Stimulated activated naive CD8-positive, alpha-beta T cell treated with anti-CD3 and anti-CD28 coated beads, Interleukin-15, amount 100 ng/mL, for 72 hours (primary cell): ENCODE data around the gene AKT3.
"Not testable (repeated sequence)": the region's sequence is repeated elsewhere in the genome, so short reads cannot be mapped to it uniquely, and the experiment has no call there.

ENCODE experiments used
- ATAC-seq: fragments of 150-1000 bp; cut with Tn5 transposase; 2 replicates; pipeline ENCODE4 v1.10.0; 2021; ENCODE audit warnings: mild to moderate bottlenecking, moderate library complexity
- DNase-seq, 2 donors: peaks; one replicate each; pipeline ENCODE4 v3.0.0; 2021 to 2022
- H3K27ac Mint-ChIP-seq, 2 donors: one replicate each; pipeline ENCODE4 v1.8.0; 2022; ENCODE audit warnings: mild to moderate bottlenecking in 2 of 2, mixed read lengths in 2 of 2, moderate library complexity in 2 of 2
- H3K27me3 Mint-ChIP-seq: one replicate; pipeline ENCODE4 v1.8.0; 2022; ENCODE audit warnings: mixed read lengths
- H3K4me1 Mint-ChIP-seq: one replicate; pipeline ENCODE4 v1.8.0; 2022; ENCODE audit warnings: mild to moderate bottlenecking, mixed read lengths
- H3K4me3 Mint-ChIP-seq, 2 donors: one replicate each; pipeline ENCODE4 v1.8.0; 2022; ENCODE audit warnings: mild to moderate bottlenecking in 2 of 2, mixed read lengths in 2 of 2, moderate library complexity in 1 of 2
- H3K9me3 Mint-ChIP-seq, 2 donors: one replicate each; pipeline ENCODE4 v1.8.0; 2022; ENCODE audit warnings: mixed read lengths in 2 of 2

Gene AKT3

DNA sequence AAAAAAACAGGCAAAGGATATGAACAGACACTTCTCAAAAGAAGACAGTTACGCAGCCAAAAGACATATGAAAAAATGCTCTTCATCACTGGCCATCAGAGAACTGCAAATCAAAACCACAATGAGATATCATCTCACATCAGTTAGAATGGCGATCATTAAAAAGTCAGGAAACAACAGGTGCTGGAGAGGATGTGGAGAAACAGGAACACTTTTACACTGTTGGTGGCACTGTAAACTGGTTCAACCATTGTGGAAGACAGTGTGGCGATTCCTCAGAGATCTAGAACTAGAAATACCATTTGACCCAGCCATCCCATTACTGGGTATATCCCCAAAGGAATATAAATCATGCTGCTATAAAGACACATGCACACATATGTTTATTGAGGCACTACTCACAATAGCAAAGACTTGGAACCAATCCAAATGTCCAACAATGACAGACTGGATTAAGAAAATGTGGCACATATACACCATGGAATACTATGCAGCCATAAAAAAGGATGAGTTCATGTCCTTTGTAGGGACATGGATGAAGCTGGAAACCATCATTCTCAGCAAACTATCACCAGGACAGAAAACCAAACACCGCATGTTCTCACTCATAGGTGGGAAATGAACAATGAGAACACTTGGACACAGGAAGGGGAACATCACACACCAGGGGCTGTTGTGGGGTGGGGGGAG, 77.5 kb downstream of the AKT3 start:
- H3K4me1 Mint-ChIP-seq, ATAC-seq, H3K27ac Mint-ChIP-seq, H3K27me3 Mint-ChIP-seq, H3K4me3 Mint-ChIP-seq, DNase-seq: not testable (repeated sequence)
- H3K9me3 Mint-ChIP-seq = peaks cover 7 to 16% of the 10 kb centered on the region in 2 donors

DNA sequence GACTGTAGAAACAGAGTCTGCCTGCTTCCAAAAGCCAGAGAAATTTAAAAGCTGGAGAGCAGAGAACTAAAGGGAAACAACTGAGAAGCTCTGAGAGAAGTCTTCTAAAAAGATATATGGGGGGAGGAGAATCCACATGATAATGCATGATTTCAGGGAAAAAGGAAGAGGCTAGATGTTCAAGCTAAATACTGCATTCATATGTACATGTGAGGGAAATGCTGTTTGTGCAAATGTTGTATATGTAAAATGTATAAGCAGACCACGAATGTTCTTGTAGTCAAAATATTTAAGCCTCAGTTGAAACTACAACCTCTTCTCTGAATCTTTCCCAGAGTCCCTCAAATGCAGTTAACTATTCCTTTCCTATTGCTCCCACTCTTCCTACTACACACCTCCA, 79.2 kb downstream of the AKT3 start:
- ATAC-seq = no peak
- Mint-ChIP-seq H3K9me3 (peaks cover 7 to 8% of the 10 kb centered on the region in 2 donors), H3K27ac (no peak overlapping the region), H3K4me1 (peaks cover 7% of the 10 kb centered on the region), H3K4me3 (no peak overlapping the region), H3K27me3 (no peaks in the 10 kb centered on the region)
- DNase-seq = no peak

DNA sequence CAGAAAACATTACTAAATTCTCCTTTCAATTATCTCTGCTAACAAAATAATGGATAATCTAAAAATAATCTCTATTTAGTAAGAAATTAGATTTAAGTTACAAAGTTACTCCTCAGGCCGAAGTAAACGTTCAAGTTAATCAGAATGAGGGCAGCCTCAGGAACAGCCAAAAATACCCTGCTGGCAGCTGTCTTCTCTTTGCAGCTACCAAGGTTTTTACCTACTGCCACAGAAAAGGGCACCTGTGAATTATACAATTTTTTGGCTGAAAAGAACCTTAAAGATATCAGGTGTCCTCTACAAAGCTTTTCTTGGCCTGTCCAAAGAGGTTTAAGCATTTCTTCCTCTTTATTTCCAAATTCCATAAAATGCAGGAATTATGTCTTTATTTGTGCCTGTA, 84.4 kb downstream of the AKT3 start:
- no peak overlapping the region for H3K4me3 Mint-ChIP-seq
- H3K27ac Mint-ChIP-seq = no peak overlapping the region
- ATAC-seq (no peak), DNase-seq (no peak)
- H3K9me3 Mint-ChIP-seq = no peaks in the 10 kb centered on the region
- H3K4me1 Mint-ChIP-seq = peaks cover 7% of the 10 kb centered on the region
- H3K27me3 Mint-ChIP-seq = no peaks in the 10 kb centered on the region

DNA sequence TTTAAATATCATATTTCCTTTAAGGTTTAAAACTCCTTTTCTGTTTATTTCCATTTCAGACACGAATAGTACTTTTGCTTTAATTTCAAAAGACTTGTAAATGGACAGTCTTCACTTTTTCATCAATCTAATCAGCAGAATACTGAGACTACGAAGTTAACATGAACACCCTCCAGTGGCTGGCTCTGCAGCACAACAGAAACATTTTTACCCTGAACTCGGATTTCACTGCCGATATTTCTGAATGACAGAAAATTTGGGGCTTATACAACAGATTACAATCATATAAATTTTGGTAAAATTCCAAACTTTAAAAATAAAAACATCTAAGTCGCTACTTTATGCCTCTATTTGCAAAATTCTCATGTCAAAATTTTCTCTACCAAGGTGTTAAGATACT, 86.2 kb downstream of the AKT3 start:
- Mint-ChIP-seq H3K4me1 (peaks cover 7% of the 10 kb centered on the region), H3K9me3 (no peaks in the 10 kb centered on the region), H3K27me3 (no peaks in the 10 kb centered on the region), H3K27ac (no peak overlapping the region), H3K4me3 (no peak overlapping the region)
- DNase-seq (no peak), ATAC-seq (no peak)

DNA sequence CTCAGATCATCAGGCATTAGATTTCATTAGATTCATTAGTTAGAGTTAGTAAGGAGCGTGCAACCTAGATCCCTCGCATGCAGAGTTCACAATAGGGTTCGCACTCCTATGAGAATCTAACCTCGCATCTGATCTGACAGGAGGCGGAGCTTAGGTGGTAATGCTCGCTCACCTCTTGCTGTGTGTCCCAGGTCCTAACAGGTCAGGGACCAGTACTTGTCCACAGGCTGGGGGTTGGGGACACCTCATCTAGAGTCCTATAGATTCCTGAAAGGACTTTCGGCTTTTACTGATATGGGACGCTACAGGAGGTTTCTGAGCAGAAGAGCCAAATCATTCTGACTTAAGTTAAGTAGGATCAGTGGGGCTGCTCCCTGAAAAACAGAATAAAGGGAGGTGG, 91.4 kb downstream of the AKT3 start:
- DNase-seq (no peak), ATAC-seq (no peak)
- H3K9me3 Mint-ChIP-seq = no peaks in the 10 kb centered on the region
- H3K27ac Mint-ChIP-seq = no peak overlapping the region
- H3K4me1 Mint-ChIP-seq = peaks cover 25% of the 10 kb centered on the region
- H3K27me3 Mint-ChIP-seq = no peaks in the 10 kb centered on the region
- no peak overlapping the region for H3K4me3 Mint-ChIP-seq

DNA sequence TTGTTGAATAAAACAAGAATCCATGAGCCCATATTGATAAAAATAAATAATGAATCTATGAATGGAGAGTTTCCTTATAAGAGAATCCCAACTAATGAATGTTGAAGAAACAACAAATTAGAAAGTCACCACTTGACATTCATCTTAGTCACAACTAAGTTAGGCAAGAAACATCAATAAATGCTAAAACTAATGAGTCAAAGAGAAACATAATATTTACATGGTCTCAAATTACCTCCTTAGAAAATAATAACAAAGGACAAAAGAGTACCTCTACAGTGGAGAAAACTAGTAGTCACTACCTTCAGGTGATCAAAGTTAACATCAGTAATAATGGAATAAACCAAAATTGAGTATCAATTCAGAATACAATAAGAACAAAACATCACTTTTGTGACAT, 93.5 kb downstream of the AKT3 start:
- ATAC-seq = no peak
- Mint-ChIP-seq H3K4me3 (no peak overlapping the region), H3K27me3 (no peaks in the 10 kb centered on the region), H3K4me1 (peaks cover 37% of the 10 kb centered on the region), H3K9me3 (no peaks in the 10 kb centered on the region), H3K27ac (no peak overlapping the region)
- DNase-seq = no peak

DNA sequence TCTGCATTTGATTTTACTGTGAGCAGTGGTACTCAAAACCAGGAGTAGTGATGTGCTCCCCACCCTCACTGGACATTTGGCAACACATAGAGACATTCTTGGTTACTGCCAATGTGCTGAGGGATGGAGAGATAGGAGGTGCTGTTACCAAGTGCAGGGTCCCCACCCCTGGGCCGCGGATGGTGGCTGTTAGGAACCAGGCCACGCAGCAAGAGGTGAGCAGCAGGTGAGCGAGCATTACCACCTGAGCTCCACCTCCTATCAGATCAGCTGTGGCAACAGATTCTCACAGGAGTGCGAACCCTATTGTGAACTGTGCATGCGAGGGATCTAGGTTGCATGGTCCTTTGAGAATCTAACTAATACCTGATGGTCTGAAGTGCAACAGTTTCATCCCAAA, 95.7 kb downstream of the AKT3 start:
- H3K9me3 Mint-ChIP-seq = no peaks in the 10 kb centered on the region
- no peak for DNase-seq

DNA sequence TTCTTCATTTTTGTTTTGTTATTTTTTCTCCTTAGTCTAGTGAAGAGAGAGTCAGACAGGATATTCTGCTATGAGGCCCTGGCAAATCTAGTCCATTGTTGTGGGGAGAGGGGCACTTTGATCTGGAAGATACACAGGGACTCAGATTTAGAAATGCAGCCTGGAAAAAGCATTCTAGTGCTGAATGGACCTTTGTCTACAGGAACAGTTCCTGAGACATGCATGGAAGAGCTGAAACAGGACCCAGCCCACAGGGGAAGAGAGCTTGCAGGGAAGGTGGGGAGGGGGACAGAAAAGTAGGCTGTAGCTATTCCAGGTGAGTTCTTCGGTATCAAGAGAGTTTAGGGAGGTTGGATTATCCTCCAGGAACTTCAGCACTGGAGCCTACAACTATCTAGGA, 98.5 kb downstream of the AKT3 start:
- peaks cover 32% of the 10 kb centered on the region for H3K4me1 Mint-ChIP-seq
- DNase-seq = no peak
- no peak for ATAC-seq
- H3K27me3 Mint-ChIP-seq = no peaks in the 10 kb centered on the region
- no peaks in the 10 kb centered on the region for H3K9me3 Mint-ChIP-seq
- H3K27ac Mint-ChIP-seq = no peak overlapping the region
- H3K4me3 Mint-ChIP-seq = no peak overlapping the region

More for the DNA sequence above, 95.7 kb downstream of the AKT3 start:
- no peak overlapping the region for H3K4me3 Mint-ChIP-seq
- no peaks in the 10 kb centered on the region for H3K27me3 Mint-ChIP-seq
- peaks cover 41% of the 10 kb centered on the region for H3K4me1 Mint-ChIP-seq
- no peak overlapping the region for H3K27ac Mint-ChIP-seq
- ATAC-seq = no peak

DNA sequence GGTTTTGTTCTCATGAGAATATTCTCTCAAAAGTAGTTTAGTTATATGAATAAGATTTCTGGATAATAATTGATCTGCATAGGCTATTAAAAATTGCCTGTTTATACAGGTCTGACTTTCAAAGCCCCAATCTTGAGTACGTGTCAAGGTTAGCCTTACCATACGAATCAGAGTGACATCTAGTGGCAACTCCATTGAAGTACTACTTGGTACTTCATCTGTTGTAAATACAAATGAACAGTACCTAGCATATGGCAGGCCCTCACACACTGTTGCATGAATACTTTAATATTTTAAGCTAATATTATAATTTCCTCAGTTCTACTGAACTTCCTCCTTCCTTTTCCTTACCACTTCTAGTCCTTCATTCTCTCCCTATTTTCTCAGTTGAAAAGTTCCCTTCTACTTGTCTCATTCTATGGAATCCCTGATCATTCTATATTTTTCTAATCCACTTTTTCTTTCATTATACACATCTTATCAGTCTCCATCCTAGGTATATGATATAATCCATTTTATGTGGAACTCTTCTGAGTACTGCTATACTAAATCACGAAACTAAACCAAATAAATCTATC, 101.2 kb downstream of the AKT3 start:
- Mint-ChIP-seq H3K4me3 (no peak overlapping the region), H3K27ac (no peak overlapping the region), H3K9me3 (no peaks in the 10 kb centered on the region), H3K27me3 (no peaks in the 10 kb centered on the region), H3K4me1 (peaks cover 18% of the 10 kb centered on the region)
- ATAC-seq (peak; percentile 91), DNase-seq (peak in 1 of 2 donors; percentile 17)

DNA sequence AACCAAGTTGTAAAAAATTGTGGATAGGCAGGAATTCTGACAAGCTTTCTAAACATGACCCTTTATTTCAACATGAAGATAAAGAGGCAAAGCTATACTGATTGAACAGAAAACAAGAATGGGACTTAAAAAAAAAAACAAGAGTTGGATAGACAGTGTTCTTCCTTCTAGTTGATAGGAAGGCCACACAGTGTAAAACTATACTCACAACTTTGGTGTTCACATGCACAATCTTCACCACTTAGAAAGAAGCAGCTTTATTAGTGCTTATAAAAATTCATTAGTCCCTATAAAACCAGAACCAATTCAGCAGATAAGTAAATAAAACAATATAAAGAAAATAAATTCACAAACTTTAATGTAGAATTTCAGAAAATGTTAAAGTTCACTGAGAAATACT, 101.8 kb downstream of the AKT3 start:
- DNase-seq (no peak), ATAC-seq (no peak)
- Mint-ChIP-seq H3K27ac (no peak overlapping the region), H3K4me3 (no peak overlapping the region), H3K9me3 (no peaks in the 10 kb centered on the region), H3K4me1 (peaks cover 13% of the 10 kb centered on the region), H3K27me3 (no peaks in the 10 kb centered on the region)

DNA sequence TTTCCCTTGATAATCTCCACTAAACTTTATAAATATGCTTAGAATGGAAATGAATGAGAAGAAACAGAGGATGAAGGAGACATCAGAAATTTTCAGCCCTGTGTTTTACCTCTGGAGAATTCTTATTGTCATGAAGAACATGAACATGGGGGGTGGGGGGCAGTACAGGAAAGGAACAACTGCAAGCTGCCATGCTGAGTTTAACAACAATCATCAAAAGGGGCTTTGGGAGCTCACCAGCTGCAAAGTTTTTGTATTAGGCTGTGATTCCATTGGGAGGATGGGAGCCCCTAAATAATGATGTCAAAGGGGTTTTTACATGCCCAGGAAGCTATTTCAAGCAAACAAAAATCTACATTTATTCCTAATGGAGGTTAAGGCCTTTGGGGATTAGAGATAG, 103.3 kb downstream of the AKT3 start:
- H3K27ac Mint-ChIP-seq = no peak overlapping the region
- no peak overlapping the region for H3K4me3 Mint-ChIP-seq
- ATAC-seq (no peak), DNase-seq (no peak)
- H3K4me1 Mint-ChIP-seq = peaks cover 12% of the 10 kb centered on the region
- no peaks in the 10 kb centered on the region for H3K9me3 Mint-ChIP-seq
- H3K27me3 Mint-ChIP-seq = no peaks in the 10 kb centered on the region

DNA sequence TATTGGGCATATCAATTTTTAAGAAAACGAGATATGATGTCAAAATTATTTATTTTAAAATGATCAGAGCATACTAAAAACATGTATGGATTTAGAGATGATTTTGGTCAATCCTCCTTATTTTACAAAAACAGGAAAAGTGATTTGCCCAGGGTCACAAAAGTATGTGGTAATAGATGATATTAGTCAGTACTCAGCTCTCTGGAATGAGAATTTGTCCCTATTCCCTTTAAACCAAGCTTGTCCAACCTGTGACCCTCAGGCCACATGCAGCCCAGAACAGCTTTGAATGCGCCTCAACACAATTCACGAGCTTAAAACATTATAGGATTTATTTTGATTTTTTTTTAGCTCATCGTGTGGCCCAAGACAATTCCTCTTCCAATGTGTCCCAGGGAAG, 104.7 kb downstream of the AKT3 start:
- no peak for DNase-seq
- Mint-ChIP-seq H3K4me3 (no peak overlapping the region), H3K4me1 (peaks cover 5% of the 10 kb centered on the region), H3K9me3 (no peaks in the 10 kb centered on the region), H3K27me3 (no peaks in the 10 kb centered on the region), H3K27ac (no peak overlapping the region)
- ATAC-seq = no peak

DNA sequence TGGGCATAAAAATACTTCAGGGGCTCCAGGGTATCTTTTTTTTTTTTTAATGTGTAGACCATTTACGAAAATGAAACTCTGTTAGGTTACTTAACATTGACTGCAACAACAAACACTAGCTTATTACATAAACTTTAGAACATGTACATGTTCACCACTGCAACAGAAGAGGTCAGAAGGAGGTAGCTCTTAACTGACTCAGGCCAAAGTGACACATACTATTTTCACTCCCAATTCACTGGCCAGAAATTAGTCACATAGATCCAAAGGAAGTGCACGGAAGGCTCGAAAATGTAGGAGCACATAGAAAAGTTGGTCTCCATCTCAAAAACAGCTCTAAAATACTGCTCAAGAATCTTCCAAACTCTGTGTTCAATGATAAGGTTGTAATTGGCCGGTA, 107.2 kb downstream of the AKT3 start:
- DNase-seq = no peak
- ATAC-seq = no peak
- Mint-ChIP-seq H3K27ac (no peak overlapping the region), H3K4me3 (no peak overlapping the region), H3K9me3 (no peaks in the 10 kb centered on the region), H3K4me1 (peaks cover 7% of the 10 kb centered on the region), H3K27me3 (no peaks in the 10 kb centered on the region)

DNA sequence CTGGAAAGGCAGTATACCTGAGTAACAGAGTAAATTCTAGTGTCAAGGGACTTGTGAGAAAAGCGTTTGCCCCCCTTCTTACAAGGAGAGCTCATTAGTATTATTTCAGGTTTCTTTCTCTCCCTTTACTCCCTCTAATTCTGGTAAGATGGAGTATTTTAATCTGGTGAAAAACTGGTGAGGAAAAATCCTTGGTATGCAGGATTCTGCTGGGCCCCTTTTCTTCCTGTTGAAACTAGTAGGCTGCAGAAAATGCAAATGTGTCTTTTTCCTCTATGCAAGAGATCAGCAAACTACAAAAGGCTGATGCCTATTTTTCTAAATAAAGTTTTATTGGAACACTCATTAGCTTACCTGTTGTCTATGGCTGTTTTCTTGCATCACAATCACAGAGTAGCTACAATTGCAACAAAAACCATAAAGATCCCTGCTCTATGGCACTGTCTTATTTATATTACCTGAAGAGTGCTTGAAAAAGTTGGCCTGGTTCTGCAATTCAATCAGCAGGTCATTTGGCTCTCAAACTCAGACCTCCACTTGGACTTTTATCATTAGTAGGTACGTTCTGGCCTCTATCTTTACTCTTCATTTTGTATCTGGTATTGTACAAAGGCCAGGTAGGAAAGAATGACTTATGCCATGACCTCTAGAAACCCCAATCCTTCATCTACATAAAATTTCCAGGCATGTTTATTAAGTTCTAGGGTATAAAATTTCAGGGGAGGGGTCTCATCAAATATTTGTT, 109.6 kb downstream of the AKT3 start:
- no peaks in the 10 kb centered on the region for H3K27me3 Mint-ChIP-seq
- no peak for DNase-seq
- ATAC-seq = no peak
- no peaks in the 10 kb centered on the region for H3K9me3 Mint-ChIP-seq
- no peak overlapping the region for H3K4me3 Mint-ChIP-seq
- H3K27ac Mint-ChIP-seq = no peak overlapping the region
- H3K4me1 Mint-ChIP-seq = peaks cover 19% of the 10 kb centered on the region

DNA sequence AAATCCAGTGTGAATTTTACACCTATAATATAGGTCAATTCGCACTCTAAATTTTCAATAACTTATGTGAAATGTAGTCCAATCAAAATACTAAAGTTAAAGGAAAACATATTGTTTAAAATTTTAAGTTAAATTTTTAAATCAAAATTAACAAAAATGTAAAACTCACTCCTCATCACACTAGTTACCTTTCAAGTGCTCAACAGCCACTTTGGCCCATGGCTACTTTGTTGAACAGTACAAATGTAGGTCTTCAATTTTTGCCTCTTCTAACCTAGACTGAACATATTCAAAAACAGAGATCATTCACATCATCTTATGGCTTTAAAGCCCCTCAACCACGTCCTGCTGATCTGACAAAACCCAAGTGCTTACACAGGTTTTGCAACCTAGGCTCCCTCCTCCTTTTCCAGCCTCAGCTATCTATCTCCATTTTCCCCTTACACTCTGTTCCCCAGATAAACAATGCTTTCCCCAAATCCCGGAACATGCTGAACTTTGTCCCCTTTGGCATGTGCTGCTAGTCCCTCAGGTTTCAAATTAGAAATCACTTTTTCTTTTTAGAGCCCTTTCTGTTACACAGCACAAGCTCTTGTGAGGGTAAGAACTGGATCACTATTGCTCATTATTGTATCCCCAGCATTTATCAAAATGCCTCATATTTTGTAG, 110.6 kb downstream of the AKT3 start:
- no peak overlapping the region for H3K4me3 Mint-ChIP-seq
- DNase-seq = no peak
- no peak for ATAC-seq
- no peaks in the 10 kb centered on the region for H3K9me3 Mint-ChIP-seq
- no peaks in the 10 kb centered on the region for H3K27me3 Mint-ChIP-seq
- peaks cover 19% of the 10 kb centered on the region for H3K4me1 Mint-ChIP-seq
- H3K27ac Mint-ChIP-seq = no peak overlapping the region

DNA sequence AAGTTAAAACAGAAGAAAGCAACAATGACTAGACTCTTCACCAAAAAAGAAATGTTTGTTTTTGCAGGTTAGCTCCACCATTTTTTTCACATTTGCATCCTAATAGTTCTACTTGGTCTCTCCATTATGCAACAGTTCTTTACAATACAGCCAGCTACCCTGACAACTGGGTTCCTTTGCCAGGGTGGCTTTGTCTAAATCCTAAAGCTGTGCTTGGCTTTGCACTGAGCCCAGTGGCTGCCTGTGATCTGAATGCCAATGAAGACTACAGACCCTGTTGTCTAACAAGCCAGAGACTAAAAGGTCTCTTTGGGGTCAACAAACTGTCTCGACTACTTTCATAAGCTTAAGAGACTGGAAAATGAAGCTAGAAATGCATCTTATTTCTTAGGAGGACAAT, 112.0 kb downstream of the AKT3 start:
- Mint-ChIP-seq H3K4me3 (no peak overlapping the region), H3K27me3 (no peaks in the 10 kb centered on the region), H3K27ac (no peak overlapping the region), H3K9me3 (no peaks in the 10 kb centered on the region), H3K4me1 (peaks cover 18% of the 10 kb centered on the region)
- ATAC-seq (no peak), DNase-seq (no peak)
